KG1 (cell line): Measurements from ENCODE around the gene ICAM3.
A peak's percentile ranks its signal among the peaks of the same experiment; 100 is the strongest.
"Not testable (repeated sequence)": the region's sequence is repeated elsewhere in the genome, so short reads cannot be mapped to it uniquely, and the experiment has no call there.

Experiments used
- DNase-seq: peaks from one replicate; lab custom pipeline; 2025; lab: John Stamatoyannopoulos, UW

The ICAM3 gene

GRCh38 chr19:10339380-10339960 is at the start of gene ICAM3:
ICAM3 (minus strand) TSS chr19:10339624; CDS start chr19:10339614, 10 bp downstream.
- DNase-seq: peak; percentile 71

DNA sequence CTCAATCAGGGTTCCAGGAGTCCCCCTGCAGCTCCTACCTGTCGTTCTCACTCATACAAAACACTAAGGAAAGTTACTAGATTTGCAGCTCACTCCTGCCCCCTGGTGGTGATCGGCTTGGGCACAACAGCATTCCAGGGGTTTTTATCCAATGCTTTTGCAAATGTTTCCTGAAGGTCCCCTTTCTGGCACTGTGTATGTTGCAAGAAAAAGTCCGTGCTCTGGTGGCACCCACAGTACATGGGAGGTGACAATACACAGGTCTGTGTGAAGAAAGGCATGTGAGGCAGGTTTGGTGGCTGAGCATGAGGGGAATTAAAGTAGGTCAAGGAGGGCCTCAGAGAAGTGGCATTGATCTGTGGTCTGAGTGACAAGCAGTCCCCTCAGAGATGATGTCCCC is 49.5 kb upstream of the ICAM3 start:
- peak; percentile 64 for DNase-seq

GRCh38 chr19:10384580-10384979 is 45.2 kb upstream of the ICAM3 start:
- DNase-seq: no peak

GRCh38 chr19:10383223-10383499 is 43.7 kb upstream of the ICAM3 start:
- DNase-seq: not testable (repeated sequence)

DNA sequence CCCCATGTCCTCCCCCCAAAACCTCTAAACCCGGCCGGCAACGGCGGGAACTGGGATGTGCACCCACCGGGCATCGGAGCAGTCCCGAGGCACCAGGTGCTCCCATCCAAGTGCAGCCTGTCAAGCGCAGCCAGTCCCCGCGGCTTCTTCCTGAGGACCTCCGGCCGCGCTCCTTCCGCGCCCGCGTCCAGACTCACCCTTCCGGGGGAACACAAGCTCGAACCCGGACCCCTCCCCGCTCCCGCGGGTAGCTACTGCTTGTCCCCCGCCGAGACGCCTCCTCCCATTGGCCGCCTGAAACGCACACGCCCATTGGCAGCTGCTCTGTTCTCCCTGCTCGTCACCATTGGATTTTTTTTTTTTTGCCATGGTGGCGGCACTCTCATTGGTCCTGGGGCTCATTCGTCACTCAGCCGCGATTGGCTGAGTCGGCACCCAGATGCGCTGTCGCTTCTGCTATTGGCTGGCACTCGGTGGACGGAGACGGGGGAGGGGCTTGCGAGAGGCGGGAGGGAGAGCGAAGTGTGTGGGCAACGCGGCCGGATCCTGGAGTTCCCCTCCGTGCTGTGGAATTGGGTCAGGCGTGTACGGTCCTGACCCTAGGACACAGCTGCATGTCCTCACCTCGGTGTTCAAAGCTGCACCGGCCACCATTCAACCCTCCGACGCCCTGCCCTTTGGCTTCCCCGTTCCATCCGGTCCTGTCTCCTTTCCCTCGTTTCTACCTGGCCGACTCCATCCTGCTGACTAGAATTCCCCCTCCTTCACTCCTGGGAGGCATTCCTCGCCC is 41.1 kb upstream of the ICAM3 start, which contains the start of gene TYK2:
TSS of gene TYK2 (minus strand) at position 260 of the 790 bp plus-strand sequence. CDS start 2,166 bp downstream, outside the sequence.
- DNase-seq: peak; percentile 97

DNA sequence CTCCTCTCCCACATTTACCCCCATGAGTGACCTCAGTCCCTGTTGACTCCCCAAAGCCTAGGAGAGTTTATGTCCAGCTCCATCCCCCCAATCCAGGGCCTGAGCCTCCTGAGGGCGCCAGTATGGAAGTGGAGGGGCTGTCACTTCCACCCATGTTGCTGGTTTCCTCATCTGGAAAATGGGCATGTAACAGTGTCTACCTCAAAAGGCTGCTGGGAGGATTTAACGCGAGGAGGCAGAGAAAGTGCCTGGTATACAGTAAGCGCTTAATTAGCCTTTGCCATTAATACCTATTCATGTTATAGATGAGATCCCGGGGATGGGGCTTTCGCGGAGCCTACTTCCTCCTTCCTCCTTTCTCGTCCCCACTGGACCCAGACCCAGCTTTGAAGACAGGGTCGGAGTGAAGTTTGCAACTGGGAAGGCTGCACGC is 40.5 kb upstream of the ICAM3 start:
- DNase-seq: no peak

GRCh38 chr19:10378124-10378523 is 38.7 kb upstream of the ICAM3 start:
- no peak for DNase-seq

DNA sequence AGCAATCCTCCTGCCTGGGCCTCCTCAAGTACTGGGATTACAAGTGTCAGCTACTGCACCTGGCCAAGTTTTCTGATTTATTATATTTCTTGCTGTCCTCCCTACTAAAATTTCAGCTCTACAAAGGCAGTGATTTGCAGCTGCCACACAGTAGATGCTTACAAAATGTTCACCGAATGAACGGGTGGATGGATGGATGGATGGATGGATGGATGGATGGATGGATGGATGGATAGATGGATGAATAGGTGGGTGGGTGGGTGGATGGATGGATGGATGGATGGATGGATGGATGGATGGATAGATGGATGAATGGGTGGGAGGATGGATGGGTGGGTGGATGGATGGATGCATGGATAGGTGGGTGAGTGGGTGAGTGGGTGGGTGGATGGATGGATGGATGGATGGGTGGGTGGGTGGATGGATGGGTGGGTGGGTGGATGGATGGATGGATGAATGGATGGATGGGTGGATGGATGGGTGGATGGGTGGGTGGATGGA is 37.8 kb upstream of the ICAM3 start:
- DNase-seq: not testable (repeated sequence)

DNA sequence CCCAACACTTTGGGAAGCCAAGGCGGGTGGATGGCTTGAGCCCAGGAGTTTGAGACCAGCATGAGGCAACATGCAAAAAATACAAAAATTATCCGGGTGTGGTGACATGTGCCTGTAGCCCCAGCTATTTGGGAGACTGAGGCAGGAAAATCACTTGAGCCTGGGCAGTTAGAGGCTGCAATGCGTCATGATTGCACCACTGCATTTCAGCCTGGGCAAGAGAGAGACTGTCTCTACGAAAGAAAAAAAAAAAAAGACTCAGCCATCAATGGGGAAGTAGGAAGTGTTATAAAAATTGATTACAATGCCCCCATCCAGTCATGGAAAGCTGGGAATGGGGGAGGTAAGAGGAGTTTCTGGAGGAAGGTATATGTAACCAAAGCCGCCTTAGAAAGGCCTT is 35.5 kb upstream of the ICAM3 start:
- no peak for DNase-seq

GRCh38 chr19:10372690-10373089 is 33.3 kb upstream of the ICAM3 start:
- no peak for DNase-seq

DNA sequence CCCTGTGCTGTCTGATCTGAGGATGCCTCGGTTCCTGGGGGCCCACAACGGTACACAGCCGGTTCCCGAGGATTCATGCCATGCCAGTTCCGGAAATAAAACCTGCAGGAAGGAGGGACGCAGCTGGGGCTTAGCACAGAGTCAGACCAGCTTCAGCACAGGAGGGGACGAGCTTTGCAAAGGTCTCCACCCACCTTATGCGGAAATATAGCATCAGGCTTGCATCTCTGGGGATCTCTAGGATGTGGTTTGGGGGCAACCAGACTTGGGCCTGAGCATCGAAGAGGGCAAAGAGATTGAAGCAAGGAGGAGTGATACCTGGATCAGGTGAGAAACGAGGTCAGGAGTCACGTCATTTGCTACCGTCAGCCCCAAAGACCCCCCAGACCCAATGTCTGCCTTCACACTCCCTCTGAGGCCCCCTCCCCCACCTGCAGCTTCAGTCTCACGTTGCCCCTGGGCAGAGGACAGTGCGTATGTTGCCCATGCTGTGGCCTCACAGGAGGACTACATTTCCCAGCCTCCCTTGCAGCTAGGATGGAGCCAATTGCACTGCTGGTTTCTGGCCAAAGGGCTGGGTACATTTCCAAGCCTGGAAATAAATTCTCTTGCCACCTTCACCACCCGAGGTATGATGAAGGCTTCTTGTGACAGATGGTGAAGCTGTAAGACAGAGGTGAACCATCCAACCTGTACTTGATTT is 28.8 kb upstream of the ICAM3 start:
- DNase-seq: no peak

DNA sequence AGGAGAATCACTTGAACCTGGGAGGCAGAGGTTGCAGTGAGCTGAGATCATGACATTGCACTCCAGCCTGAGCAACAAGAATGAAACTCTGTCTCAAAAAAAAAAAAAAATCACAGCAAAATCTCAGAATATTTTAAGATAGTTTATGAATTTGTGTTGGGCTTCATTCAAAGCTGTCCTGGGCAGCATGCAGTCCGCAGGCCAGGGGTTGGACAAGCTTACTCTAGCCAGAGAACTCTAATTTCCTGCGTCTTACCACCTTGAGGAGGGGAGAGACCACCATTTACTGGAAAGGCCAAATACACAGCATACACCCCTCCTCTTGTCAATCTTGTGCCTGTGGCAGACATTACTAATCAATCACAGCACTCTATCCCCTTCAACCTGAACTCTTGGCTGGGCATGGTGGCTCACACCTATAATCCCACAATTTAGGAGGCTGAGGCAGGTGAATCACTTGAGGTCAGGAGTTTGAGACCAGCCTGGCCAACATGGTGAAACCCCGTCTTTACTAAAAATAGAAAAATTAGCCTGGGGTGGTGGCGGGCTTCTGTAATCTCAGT is 27.6 kb upstream of the ICAM3 start:
- not testable (repeated sequence) for DNase-seq

GRCh38 chr19:10365518-10365917 is 26.1 kb upstream of the ICAM3 start:
- no peak for DNase-seq

DNA sequence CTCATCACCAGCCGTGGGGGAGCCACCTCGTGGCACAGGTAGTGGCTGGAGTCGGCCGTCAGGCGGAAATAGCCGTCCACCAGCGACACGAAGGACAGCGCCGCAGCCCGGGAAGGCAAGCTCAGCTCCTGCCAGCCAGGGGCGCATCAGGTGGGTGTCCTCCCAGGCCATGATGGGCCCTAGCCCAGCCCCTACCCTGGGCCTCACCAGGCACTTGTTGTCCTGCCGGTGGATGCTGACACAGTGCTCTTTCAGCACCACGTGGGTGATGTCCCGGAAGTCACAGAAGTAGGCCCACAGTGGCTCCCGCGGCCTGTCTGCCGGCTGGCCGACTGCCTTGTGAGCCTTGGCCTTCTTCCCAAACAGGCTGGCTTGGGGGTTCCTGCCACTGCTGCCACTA is 25.2 kb upstream of the ICAM3 start:
- DNase-seq: no peak

GRCh38 chr19:10363789-10364281 is 24.4 kb upstream of the ICAM3 start:
- DNase-seq: no peak

- no peak for DNase-seq
Observed at GRCh38 chr19:10362259-10362658, 22.8 kb upstream of the ICAM3 start.

- no peak for DNase-seq
Observed at GRCh38 chr19:10361569-10362011, 22.2 kb upstream of the ICAM3 start.

DNA sequence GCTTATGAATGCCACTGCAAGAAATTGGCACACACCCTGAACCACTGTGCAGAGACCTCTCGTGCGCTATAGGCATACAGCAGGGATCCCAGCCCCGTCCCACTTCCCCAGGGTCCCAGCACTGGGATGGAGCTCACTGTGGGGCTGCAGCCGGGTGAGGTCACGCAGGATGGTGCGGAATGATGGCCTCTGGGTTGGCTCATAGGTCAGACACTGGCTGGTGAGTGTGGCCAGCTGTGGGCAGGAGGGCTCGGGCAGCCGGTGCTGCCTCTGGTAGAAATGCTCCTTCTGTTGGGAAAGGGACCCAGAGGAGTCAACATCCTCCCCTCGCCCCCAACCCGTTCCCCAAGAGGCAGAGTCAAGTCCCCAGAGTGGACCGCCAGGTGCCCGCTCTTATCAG is 17.0 kb upstream of the ICAM3 start:
- DNase-seq: no peak

GRCh38 chr19:10353793-10354391 is 14.5 kb upstream of the ICAM3 start:
- no peak for DNase-seq

DNA sequence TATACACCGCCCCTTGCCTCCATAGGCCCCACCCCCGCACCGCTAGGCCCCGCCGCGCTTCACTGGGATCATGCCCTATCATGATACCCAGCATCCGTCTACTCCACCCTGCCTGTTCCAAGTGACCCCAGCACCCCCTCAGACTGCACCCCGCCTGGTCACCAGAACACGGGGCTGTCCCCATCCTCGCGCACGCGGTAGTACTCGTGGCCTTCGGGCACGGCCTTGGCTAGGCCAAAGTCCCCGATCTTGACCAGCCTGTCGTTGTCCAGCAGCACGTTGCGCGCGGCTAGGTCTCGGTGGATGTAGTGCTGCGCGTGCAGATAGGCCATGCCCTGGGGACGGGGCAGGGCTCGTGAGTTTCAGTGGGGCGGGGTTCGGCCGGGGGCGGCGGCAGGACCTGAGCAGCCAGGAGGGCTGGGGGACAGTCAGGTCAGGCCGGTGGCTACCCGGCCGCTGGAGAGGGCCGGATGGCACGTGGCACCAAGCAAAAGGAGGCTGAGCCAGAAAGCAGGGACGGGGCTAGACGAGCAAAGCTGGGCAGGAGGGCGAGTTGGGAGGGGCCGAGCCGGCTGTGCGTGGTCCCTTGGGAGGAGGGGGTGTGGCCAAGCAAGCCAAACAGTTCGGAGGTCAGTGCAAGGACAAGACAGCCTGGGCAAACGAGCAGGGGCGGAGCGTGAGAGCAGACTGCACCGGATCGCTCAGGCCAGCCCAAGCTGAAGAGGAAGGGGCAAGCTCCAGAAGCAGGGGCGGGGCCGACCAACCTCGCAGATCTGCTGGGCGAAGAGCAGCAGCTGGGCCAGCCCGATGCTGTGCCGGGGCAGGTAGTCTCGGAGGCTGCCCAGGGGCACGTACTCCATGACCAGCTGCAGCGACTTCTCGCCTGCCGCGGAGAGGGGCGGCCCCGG is 13.6 kb upstream of the ICAM3 start:
- no peak for DNase-seq

GRCh38 chr19:10346509-10346908 is 7.1 kb upstream of the ICAM3 start:
- DNase-seq: no peak
